KOPT-K1 (cell line): ENCODE data around the gene WWOX.

ENCODE experiments used
- H3K27ac ChIP-seq: fragments of 200-600 bp; sonication (generic); 2 replicates; pipeline ENCODE4 v1.5.1; 2016; ENCODE audit warnings: antibody characterized with exemption, mild to moderate bottlenecking, low read depth, low read length; ENCODE audit not compliant: poor library complexity, severe bottlenecking
- H3K36me3 ChIP-seq: fragments of 200-600 bp; sonication (generic); 2 replicates; pipeline ENCODE4 v1.5.1; 2017; ENCODE audit warnings: antibody characterized with exemption, mild to moderate bottlenecking, low read length, moderate library complexity; ENCODE audit not compliant: insufficient read depth
- H3K9me3 ChIP-seq: fragments of 200-600 bp; sonication (generic); 2 replicates; pipeline ENCODE4 v1.5.1; 2017; ENCODE audit warnings: antibody characterized with exemption, low read length, mild to moderate bottlenecking; ENCODE audit not compliant: insufficient read depth, poor library complexity, severe bottlenecking

WWOX gene

GRCh38 chr16:78926723-78927210, 827.3 kb downstream of the WWOX start:
- no peaks in the 10 kb centered on the region for H3K36me3 ChIP-seq
- no peak overlapping the region for H3K27ac ChIP-seq
- H3K9me3 ChIP-seq = peaks cover 10% of the 10 kb centered on the region

GRCh38 chr16:78927766-78928165, 828.3 kb downstream of the WWOX start:
- Histone ChIP-seq H3K27ac (no peak overlapping the region), H3K9me3 (peaks cover under 1% of the 10 kb centered on the region), H3K36me3 (no peaks in the 10 kb centered on the region)

DNA sequence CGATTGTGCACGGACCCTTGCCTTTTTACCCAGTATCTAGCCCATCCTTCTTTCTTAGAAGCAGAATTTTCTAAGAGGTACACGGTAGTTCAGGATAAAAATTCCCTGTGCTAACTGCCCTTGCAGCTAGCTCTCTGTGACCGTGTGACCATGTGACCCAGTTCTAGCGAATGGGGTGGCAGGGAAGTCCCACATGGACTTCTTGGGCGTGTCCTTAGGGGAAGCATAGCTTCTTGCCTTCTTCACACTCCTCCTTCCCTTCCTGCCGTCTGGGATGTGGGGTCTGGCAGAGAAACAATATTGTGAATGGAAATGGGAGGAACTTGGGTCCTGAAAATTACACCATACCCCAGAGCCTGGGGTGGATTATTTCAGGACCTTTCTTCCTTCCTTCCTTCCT, 830.4 kb downstream of the WWOX start:
- Histone ChIP-seq H3K27ac (no peak overlapping the region), H3K36me3 (no peaks in the 10 kb centered on the region), H3K9me3 (no peaks in the 10 kb centered on the region)

DNA sequence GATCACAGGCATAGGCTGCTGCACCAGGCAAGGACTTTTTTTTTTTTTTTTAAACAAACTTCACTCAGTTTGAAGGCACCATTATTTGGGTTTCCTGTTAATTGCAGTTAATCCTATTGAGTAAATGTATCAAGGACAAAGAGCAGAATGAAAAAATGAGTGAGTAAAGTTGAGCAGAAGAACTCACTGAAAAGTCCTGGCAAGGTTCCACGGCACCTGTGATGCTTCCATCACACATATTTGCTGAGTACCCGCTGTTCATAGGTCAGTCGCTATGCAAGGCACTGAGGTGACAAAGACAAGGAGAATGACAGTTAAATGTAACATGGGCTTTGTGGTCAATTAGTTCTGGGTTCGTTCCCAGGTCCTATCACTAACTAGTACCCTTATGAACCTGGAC, 831.1 kb downstream of the WWOX start:
- H3K36me3 ChIP-seq = no peaks in the 10 kb centered on the region
- H3K27ac ChIP-seq = no peak overlapping the region
- H3K9me3 ChIP-seq = no peaks in the 10 kb centered on the region

- no peaks in the 10 kb centered on the region for H3K9me3 ChIP-seq
- no peaks in the 10 kb centered on the region for H3K36me3 ChIP-seq
- H3K27ac ChIP-seq = no peak overlapping the region
Observed at GRCh38 chr16:78931267-78931666, 831.8 kb downstream of the WWOX start.

- Histone ChIP-seq H3K27ac (no peak overlapping the region), H3K9me3 (no peaks in the 10 kb centered on the region), H3K36me3 (no peaks in the 10 kb centered on the region)
Observed at GRCh38 chr16:78931678-78932077, 832.2 kb downstream of the WWOX start.

DNA sequence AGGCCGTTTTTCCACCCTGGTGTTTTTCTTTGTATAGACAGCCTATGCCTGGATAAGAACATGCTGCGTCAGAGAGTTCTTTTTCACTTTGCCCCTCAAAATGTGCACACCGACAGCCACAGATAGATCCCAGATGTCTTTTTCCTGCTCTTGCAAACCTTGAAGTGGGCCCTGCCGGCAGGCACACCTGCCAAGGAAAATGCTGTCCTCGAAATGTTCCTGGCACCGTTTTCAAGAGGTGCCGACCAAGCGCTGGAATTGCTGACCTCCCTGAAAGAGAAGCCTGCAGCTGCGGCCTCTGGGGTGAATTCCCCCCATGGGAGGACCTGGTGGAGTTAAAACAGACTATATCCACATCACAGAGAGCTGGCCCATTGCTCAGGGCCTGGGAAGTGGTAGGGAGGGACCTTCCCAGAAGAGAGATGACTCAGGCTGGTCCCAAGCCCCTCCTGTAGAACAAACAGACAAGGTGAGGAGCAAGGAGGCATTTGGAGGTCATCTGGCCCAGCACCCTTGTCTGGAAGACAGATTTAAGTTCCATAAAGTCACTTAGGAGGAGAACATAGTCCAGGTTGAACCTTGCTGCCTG, 833.0 kb downstream of the WWOX start:
- Histone ChIP-seq H3K36me3 (no peaks in the 10 kb centered on the region), H3K27ac (no peak overlapping the region), H3K9me3 (no peaks in the 10 kb centered on the region)

DNA sequence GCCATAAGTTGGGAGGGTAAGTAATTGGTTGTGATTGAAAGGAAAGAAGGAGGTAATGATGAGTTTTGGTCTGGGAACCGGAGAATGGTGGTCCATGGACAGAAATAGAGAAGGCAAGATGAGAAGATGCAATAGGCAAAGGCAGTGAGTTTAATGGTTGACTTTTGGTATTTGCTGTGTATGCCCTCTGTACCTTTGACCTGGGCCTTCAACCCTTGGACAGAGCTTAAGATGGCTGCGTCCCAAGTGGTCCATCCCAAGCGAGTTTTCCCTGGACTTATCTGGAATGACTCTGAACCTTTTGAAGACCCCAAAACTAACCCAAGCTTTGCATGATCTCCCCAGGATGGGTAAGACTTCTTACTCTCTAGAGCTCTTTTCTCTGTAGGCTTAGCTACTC, 836.6 kb downstream of the WWOX start:
- H3K9me3 ChIP-seq = no peaks in the 10 kb centered on the region
- no peak overlapping the region for H3K27ac ChIP-seq
- no peaks in the 10 kb centered on the region for H3K36me3 ChIP-seq

- no peaks in the 10 kb centered on the region for H3K9me3 ChIP-seq
- no peaks in the 10 kb centered on the region for H3K36me3 ChIP-seq
- H3K27ac ChIP-seq = no peak overlapping the region
Observed at GRCh38 chr16:78939597-78939996, 840.1 kb downstream of the WWOX start.

DNA sequence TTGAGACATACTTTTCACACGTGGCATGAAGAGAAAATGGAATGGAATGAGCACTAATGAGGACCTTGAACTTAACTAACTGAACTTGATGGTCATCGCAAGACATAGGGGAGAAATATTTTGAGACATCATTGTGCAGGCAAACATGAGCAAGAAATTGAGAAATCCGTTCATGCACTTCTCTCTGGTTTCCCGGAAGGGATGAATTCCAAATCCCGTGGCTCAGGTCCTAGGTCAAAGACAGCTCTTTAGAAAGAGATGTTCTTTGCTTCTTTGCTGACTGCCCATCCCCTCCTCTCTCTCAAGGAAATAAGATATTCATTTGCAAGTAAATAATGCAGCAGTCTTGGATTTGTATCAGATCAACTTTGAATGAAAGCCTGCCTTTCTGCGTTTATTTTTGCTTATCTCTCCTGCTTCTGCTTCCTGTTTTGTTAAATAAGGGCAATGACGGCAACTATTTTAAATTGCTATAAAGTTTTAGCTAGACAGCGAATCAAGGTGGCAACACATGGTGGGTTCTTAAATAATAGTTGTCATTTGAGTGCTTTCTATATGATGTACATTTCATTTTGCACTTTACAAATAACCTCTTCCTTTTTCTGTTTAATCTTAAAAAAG, 843.3 kb downstream of the WWOX start:
- H3K36me3 ChIP-seq = no peaks in the 10 kb centered on the region

GRCh38 chr16:78945336-78945735, 845.9 kb downstream of the WWOX start:
- Histone ChIP-seq H3K9me3 (no peaks in the 10 kb centered on the region), H3K36me3 (no peaks in the 10 kb centered on the region), H3K27ac (no peak overlapping the region)

More for the DNA sequence above, 843.3 kb downstream of the WWOX start:
- no peaks in the 10 kb centered on the region for H3K9me3 ChIP-seq
- no peak overlapping the region for H3K27ac ChIP-seq

- H3K36me3 ChIP-seq = no peaks in the 10 kb centered on the region
- H3K9me3 ChIP-seq = no peaks in the 10 kb centered on the region
Observed at GRCh38 chr16:78946556-78946955, 847.1 kb downstream of the WWOX start.

GRCh38 chr16:78950768-78951167, 851.3 kb downstream of the WWOX start:
- Histone ChIP-seq H3K27ac (no peak overlapping the region), H3K36me3 (no peaks in the 10 kb centered on the region), H3K9me3 (no peaks in the 10 kb centered on the region)

More at GRCh38 chr16:78946556-78946955, 847.1 kb downstream of the WWOX start:
- no peak overlapping the region for H3K27ac ChIP-seq

GRCh38 chr16:78952630-78953029, 853.2 kb downstream of the WWOX start:
- no peak overlapping the region for H3K27ac ChIP-seq
- no peaks in the 10 kb centered on the region for H3K36me3 ChIP-seq
- H3K9me3 ChIP-seq = no peaks in the 10 kb centered on the region

DNA sequence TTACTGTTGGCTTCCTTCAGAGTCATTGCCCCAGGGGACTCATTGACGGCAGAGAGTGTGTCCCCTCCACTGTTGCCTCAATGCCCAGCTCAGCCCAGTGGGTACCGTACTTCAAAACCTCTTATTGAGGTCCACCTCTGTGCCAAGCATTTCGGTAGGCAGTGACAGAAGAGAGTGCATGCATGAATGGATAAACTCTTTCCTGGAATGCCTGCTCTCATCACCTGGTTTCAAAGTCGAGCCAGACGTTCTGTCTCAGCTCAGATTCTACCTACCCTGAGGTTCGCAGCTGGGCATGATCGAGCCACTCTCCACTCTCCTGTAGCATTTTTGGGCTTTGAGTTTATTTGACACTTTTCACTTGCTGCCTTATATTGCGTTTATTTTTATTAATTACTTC, 854.1 kb downstream of the WWOX start:
- no peaks in the 10 kb centered on the region for H3K36me3 ChIP-seq
- no peaks in the 10 kb centered on the region for H3K9me3 ChIP-seq
- no peak overlapping the region for H3K27ac ChIP-seq

- H3K27ac ChIP-seq = no peak overlapping the region
- H3K9me3 ChIP-seq = no peaks in the 10 kb centered on the region
- no peaks in the 10 kb centered on the region for H3K36me3 ChIP-seq
Observed at GRCh38 chr16:78955206-78955605, 855.8 kb downstream of the WWOX start.
